ENCODE measurements around the gene SEPHS2. TPM values are rescaled to one million over a fixed set of nuclear protein-coding genes. Genes with fewer than 3 reads are reported as not detected.
"Not testable (repeated sequence)": the region's sequence is repeated elsewhere in the genome, so short reads cannot be mapped to it uniquely, and the experiment has no call there.

Gene SEPHS2, protein sequence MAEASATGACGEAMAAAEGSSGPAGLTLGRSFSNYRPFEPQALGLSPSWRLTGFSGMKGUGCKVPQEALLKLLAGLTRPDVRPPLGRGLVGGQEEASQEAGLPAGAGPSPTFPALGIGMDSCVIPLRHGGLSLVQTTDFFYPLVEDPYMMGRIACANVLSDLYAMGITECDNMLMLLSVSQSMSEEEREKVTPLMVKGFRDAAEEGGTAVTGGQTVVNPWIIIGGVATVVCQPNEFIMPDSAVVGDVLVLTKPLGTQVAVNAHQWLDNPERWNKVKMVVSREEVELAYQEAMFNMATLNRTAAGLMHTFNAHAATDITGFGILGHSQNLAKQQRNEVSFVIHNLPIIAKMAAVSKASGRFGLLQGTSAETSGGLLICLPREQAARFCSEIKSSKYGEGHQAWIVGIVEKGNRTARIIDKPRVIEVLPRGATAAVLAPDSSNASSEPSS
- 7.3 and 8.9 TPM in 2 replicates for total RNA-seq (2014; rRNA removed; shearing (Covaris generic))

DNA sequence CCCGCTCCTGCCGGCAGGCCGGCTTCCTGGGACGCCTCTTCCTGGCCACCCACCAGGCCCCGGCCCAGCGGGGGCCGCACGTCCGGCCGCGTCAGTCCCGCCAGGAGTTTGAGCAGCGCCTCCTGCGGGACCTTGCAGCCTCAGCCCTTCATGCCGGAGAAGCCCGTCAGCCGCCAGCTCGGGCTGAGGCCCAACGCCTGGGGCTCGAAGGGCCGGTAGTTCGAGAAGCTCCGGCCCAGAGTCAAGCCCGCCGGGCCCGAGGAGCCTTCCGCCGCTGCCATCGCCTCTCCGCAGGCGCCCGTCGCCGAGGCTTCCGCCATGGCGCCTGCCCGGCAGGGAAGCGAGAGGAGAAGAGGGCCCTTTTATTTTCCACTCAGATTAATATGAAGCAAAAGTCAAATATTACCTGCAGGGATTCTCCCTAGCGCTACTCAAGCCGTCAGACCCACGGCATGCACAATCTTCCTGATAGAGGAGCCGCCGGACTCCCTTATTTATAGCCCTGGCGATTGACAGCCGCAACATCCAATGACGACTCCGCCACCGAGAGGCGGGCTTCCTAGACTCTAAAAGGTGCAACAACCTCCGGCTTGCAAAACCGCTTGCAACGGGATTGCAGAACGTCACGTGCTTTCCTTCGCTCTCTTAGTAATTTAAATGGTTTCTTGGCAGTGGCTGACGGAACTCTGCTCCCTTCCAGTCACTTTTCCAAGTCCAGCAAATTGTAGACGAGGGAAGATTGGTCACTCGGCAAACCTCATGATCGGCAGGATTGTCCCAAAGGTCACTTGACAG lies at the start of gene SEPHS2:
TSS of gene SEPHS2 (minus strand) at position 467 of the 795 bp plus-strand sequence. CDS start at position 320, 147 bp downstream.
- peak; percentile 95 for DNase-seq (ENCODE audit: low spot score)

DNA sequence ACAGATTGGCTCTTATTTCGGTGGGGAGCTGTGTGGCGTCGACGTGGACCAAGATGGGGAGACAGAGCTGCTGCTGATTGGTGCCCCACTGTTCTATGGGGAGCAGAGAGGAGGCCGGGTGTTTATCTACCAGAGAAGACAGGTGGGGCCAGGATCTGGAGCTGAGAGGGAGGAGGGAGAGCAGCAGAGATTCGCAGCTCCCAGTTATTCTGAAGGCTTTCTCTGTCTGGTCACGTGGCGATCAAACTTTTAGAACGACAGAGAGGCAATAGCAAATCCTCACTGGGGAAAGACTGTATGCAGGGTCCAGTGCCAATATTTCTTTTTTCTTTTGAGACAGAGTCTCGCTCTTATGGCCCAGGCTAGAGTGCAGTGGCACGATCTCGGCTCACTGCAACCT lies 49.0 kb upstream of the SEPHS2 start:
- no peak for DNase-seq (ENCODE audit: low spot score)

DNA sequence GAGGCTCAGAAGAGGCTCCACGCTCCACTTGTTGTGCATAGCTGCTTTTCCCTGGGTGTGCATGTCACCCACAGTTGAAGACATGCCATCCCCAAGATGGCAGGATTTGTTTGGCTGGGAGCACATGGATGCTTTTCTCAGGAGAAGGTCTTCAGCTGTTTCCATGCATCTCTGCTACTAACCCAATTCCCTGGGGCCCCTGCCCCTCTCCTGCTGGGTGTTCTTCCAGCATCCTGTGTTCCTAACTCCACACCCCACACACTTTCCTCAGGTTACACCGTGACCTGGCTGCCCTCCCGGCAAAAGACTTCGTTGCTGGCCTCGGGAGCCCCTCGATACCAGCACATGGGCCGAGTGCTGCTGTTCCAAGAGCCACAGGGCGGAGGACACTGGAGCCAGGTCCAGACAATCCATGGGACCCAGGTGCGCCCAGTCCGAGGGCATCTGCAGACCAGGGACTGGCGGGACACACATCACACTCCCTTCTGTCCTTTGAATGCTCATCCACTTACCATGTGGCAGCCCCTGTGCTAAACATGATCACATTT lies 48.3 kb upstream of the SEPHS2 start:
- no peak for DNase-seq (ENCODE audit: low spot score)

DNA sequence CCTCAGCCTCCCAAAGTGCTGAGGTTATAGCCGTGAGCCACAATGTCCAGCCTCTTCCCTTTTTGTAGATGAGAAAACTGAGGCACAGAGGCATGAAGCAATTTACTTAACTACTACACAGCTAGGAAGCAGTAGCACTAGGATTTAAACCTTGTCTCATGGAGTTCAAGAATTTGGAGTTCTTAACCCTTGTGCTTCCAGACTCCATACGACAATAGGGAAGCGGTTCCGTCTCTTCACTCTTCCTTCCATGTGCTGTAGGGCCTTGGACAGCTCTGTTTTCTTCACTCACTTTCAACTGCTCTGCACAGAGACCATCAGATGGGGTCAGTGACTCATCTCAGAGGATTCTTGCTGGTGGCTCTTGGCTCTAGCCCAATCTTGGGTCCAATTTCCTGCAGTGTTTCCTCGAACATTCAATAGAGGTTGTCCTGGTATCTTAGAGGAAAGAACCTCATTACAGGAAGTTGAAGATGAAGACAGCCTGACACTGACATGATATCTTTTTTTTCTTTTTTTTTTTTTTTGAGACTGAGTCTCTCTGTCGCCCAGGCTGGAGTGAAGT lies 46.2 kb upstream of the SEPHS2 start:
- peak; percentile 81 for DNase-seq (ENCODE audit: low spot score)

DNA sequence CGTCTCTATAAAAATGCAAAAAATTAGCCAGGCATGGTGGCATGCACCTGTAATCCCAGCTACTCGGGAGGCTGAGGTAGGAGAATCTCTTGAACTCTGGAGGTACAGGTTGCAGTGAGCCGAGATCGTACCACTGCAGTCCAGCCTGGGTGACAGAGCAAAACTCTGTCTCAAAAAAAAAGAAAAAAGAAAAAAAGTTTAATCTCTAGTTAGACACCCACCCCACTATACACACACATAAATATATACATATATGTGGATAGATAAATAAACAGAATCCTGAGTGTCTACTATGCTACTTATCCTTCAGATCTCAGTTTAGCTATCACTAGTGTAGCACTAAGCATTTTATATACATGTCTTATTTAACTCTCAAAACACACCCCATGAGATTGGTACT lies 45.6 kb upstream of the SEPHS2 start:
- no peak for DNase-seq (ENCODE audit: low spot score)

DNA sequence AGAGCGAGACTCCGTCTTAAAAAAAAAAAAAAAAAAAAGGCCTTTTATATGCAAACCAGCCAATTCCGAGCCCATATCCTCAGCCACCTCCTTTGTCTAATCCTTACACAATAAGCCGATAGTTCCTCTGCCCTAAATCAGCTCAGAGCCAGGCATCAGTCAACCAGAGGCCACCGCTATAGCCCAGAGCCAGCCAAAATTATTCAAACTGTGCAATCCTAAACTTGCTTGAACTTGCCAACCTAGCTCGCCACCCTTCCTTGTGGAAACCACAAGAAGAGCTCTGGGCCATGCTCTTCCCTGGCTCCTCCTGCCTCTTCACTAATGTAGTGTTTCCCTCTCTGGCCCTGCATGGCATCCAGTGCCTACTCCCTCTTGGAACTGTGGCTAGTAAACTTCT lies 44.5 kb upstream of the SEPHS2 start:
- DNase-seq (ENCODE audit: low spot score) = peak; percentile 17

DNA sequence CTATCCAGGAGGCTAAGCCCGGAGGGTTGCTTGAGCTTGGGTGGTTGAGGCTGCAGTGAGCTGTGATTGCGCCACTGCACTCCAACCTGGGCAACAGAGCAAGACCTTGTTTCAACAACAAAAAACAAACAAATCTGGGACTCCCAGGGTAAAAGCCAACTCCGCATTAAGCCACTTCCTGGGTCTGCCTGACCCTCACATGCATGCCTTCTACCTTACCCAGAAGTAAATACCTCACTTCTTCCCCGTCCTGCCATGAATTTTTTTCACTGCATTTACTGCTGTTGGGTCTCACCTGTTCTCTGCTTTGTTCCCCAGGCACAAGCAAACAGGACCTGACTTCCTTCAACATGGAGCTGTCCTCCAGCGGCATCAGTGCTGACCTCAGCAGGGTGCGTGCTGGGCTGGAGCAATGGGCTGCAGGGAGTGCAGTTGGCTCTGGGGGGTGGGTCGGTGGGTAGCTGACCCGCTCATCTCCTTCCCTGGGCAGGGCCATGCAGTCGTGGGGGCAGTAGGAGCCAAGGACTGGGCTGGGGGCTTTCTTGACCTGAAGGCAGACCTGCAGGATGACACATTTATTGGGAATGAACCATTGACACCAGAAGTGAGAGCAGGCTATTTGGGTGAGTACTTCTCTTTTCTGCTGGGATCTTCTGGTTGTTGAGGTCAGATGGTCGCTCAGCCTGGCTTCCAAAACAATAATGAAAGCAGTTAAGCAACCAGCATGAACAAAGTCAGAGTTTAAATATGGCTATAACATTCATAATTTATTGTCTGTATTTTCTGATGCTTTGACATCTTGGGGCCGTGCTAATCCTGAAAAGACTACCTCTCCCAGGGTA lies 43.3 kb upstream of the SEPHS2 start:
- DNase-seq (ENCODE audit: low spot score) = no peak

DNA sequence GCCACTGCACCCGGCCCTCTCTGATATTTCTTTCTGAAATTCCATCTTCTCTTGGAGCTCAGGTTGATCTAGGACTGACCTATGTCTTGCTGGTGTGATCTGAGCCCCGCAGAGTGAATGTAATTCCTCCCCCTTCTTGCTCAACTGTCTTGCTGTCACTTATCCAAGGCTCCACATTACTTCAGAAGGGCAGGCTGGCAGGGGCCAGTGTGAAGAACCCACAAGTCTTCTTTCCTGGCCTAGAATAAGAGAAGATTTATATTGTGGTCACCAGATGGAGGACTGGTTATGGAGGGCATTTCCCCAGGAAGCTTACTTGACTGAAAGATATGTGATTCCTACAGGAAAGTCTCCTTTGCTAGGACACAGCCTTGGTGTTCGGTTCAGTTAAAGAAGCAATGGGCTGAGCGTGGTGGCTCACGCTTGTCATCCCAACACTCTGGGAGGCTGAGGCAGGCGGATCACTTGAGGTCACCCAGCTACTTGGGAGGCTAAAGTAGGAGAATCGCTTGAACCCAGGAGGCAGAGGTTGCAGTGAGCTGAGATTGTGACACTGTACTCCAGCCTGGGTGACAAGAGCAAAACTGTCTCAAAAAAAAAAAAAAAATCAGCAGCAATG lies 40.3 kb upstream of the SEPHS2 start:
- DNase-seq (ENCODE audit: low spot score) = peak; percentile 45

DNA sequence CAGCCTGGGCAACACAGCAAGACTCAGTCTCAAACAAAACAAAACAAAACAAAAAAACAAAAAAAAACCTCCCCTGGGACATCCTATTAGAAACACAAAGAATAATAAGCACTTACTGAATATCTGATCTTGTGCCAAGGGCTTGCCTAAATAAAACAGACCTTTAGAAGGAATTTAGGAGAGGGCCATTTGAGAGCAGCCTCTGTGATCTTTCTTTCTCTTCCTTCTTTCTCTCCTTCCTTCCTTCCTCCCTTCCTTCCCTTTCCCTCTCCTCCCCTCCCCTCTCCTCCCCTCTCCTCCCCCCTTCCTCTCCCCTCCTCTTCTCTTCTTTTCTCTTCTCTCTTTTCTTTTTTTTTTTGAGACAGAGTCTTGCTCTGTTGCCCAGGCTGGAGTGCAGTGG lies 39.2 kb upstream of the SEPHS2 start:
- DNase-seq (ENCODE audit: low spot score) = no peak

DNA sequence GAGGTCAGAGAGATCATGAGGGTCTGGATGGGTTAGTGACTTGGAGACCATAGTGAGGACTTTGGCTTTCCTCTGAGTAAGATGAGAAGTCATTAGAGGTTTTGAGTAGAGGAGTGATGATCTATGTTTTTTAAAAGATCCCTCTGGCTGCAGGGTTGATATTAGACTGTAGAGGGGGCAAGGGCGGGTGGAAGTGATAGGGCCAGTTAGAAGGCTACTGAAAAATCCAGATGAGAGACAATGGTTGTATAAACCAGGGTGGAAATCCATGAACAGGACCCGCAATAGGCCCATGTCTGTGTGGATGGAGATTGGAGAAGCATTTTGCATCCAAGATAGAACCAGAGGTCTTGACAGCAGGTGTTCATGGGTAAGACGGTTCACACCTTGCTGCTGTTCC lies 36.7 kb upstream of the SEPHS2 start:
- DNase-seq (ENCODE audit: low spot score) = no peak

DNA sequence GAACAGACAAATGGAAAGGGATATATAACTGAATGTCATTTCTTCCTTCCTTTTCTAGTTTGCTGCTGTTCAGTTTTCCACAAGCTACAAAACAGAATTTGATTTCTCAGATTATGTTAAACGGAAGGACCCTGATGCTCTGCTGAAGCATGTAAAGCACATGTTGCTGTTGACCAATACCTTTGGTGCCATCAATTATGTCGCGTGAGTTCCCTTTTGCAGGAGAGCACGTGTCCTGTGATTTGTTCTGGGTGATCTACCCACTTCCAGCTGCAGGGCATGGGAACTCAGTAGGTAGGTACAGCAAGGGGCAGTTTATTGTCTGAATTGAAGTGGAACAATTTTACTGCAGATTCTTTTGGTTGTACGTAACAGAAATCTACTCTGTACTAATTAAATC lies 35.7 kb upstream of the SEPHS2 start:
- DNase-seq (ENCODE audit: low spot score) = no peak

DNA sequence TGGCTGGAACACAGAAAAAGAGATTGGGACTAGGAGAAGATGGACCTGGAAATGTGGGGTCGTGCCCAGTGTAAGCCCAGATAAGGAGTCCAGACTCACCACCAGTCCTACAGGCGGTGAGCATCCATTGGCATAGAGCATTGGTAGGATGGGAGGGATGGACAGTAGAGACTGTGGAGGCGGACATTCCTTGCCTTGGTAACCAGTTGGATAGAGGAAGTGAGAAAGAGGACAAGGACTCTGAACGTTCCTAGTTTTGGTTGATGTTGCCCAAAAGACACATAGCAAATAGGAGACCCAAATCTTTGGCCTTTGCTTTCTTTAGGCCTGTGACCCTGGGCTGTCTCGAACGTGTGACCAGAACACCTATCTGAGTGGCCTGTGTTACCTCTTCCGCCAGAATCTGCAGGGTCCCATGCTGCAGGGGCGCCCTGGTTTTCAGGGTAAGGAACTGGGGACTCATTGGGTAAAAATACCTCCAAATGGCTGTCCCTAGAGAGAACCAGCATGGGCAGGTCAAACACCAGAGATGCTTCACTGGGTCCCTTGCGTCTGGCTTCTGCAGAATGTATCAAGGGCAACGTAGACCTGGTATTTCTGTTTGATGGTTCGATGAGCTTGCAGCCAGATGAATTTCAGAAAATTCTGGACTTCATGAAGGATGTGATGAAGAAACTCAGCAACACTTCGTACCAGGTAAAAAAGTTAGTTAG lies 33.2 kb upstream of the SEPHS2 start:
- no peak for DNase-seq (ENCODE audit: low spot score)

DNA sequence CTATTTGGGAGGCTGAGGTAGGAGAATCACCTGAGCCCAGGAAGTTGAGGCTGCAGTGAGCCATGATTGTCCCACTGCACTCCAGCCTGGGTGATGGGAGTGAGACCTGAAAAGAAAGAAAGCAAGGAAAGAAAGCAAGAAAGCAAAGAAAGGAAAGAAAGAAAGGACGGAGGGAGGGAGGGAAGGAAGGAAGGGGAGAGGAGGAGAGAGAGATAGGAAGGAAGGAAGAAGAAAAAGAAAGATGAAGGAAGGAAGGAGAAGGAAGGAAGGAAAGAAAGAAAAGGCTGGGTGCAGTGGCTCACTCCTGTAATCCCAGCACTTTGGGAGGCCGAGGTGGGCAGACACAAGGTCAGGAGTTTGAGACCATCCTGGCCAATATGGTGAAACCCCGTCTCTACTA lies 32.1 kb upstream of the SEPHS2 start:
- DNase-seq (ENCODE audit: low spot score) = not testable (repeated sequence)

DNA sequence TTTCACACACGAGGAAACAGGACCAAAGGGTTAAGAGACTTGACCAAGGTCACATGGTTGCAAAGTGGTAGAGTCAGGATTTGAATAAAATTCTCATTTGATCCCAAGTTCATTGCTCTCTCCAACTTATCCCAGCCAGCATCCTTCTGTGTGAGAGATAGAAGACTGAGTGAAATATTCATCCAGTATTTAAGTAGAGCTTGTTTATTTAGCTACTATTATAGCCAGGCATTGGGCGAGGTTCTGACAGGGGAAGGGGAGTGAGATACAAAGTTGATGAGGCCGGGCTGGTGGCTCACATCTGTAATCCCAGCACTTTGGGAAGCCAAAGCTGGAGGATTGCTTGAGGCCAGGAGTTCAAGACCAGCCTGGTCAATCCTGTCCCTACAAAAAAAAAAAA lies 31.3 kb upstream of the SEPHS2 start:
- no peak for DNase-seq (ENCODE audit: low spot score)

DNA sequence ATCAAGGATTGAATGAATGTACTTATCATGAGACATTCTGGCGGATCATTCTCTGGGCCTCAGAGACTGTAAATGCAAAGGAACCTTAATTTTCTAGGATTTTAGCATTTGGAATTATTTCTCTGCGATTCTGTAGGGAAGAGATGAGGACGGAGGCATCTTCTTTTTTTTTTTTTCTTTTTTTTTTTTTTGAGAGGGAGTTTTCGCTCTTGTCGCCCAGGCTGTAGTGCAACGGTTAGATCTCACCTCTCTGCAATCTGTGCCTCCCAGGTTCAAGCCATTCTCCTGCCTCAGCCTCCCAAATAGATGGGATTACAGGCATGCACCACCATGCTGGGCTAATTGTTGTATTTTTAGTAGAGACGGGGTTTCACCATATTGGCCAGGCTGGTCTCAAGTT lies 29.0 kb upstream of the SEPHS2 start:
- DNase-seq (ENCODE audit: low spot score) = no peak

DNA sequence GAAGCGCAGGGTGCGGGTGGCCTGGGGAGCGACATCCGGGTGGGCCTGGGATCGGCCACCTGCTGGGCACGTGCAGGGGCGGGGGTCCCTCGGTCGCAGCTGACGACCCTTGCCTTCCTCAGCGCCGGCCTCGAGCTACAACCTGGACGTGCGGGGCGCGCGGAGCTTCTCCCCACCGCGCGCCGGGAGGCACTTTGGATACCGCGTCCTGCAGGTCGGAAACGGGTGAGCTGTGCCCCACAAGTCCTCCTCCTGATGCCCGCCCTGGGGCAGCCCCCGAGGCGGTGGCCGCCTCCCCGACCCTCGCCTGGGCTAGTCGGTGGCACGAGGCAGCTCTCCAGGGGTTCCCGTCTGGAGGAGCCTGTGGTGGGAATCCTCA lies 28.4 kb upstream of the SEPHS2 start:
- no peak for DNase-seq (ENCODE audit: low spot score)

DNA sequence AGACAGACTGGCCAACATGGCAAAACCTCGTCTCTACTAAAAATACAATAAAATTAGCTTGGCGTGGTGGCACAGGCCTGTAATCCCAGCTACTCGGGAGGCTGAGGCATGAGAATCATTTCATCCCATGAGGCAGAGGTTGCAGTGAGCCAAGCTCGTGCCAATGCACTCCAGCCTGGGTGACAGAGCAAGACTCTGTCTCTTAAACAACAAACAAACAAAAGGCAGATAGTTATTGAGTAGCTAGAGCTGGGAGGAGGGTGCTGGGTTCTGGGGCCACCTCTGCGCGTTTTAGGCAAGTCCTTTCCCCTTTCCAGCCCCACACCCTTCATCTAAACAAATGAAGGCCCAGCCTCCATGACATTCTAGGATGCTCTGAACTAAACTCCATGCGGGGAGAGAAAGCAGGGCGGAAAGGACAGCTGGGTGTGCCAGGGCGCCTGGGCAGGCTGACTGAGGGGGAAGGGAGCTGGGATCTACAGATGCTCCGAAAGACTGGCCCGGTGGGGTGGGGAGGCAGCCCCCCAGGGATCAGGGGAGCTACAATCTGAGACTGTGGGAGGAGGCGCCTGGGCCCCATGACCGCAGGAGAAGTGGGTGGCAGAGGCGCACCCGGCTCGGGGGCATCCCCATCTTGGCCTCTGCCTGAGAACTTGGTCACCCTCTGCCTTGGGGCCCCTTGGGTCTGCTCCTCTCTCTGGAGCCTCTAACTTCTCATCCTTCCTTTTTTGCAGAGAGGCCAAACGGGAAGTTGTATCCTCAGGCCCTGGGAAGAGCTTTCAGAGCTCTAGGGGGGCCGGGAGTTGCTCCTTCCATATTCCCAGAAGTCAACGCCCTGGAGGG lies 27.8 kb upstream of the SEPHS2 start:
- no peak for DNase-seq (ENCODE audit: low spot score)

DNA sequence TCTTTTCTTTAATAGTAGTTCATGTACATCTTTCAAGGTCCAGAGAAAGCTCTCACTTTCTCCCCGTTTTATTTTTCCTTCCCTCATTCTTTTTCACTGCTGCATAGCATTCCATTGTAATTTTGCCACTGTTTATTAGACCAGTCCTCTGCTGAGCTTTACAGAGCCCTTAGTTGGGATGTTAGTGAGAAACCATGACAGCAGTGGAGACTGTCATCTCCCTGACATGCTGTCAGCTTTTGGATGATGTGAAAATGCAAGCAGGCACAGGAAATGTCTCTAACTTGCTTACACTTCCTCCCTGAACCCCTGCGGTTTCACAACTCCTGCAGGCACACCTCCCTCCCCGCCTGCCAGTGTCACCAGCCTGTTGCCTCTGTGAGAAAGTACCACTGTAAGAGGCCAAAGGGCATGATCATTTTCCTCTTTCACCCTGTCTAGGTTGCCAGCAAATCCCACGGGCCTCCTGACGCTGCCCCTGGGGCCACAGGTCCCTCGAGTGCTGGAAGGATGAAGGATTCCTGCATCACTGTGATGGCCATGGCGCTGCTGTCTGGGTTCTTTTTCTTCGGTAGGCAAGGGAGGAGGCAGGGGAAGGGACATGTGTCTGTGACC lies 26.8 kb upstream of the SEPHS2 start, which contains the start of gene ITGAL:
TSS of gene ITGAL (plus strand) at position 415 of the 615 bp plus-strand sequence. CDS start at position 511, 96 bp downstream.
- no peak for DNase-seq (ENCODE audit: low spot score)

DNA sequence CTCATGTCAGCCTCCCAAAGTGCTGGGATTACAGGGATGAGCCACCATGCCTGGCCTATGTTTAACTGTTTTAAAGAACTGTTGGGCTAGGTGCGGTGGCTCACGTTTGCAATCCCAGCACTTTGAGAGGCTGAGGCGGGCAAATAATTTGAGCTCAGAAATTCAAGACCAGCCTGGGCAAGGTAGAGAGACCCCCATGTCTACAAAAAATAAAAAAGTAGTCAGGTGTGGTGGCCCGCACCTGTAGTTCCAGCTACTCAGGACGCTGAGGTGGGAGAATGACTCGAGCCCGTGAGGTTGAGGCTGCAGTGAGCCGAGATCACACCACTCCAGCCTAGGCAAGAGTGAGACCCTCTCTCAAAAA lies 24.9 kb upstream of the SEPHS2 start:
- DNase-seq (ENCODE audit: low spot score) = no peak
